ENCODE measurements around the gene ATXN10. TPM values are rescaled to one million over a fixed set of nuclear protein-coding genes. Genes with fewer than 3 reads are reported as not detected.

Gene ATXN10
- total and polyA plus RNA-seq, 10 of the 15 experiments (the other 5 are each of a cell fraction or from before 2014, with no cell fraction given) = 29.2 to 249 (median 146) TPM

DNA sequence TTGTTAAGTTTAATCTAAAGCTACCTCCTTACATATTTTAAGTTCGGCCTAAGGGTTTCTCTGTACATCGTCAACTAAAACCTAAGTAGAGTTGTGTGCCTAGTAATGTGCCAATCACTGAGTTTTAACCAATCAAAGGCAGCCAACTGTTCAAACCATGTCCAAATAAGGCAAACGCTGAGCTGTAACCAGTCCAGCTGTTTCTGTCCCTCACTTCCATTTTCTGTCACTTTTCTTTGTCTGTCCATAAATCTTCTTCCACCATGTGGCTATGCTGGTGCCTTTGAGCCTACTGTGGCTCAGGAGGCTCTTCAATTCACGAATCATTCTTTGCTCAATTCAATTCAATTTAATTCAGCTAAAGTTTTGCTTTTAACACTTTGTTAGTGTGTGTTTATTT, 13.9 kb upstream of the ATXN10 start:
- intact Hi-C loops (cut with micrococcal nuclease; ENCODE audit: unreplicated experiment) = no loop called here
- no peak overlapping the region for H3K27ac ChIP-seq (ENCODE audit: control insufficient read depth, insufficient read depth)
- no peak overlapping the region for H3K4me3 ChIP-seq
- FAIRE-seq = no peak
- WGBS (ENCODE audit: insufficient coverage, insufficient replicate concordance, low lambda C conversion rate, missing lambda C conversion rate) = 50% methylated on average over 4 of the region's 4 CpGs
- no peaks in the 10 kb centered on the region for H3K79me2 ChIP-seq (ENCODE audit: control insufficient read depth, insufficient read depth, low read length)
- ChIA-PET CTCF (no interaction called here), RAD21 (ENCODE audit: unreplicated experiment) (no interaction called here), POLR2A (no interaction called here), SMC1A (ENCODE audit: uncharacterized antibody, unreplicated experiment) (interaction anchor here (1.0 kb wide), 1 partner anchor 205 kb away, joined by 3 read pairs; no protein-coding TSS in a partner anchor)
- H3K4me1 ChIP-seq (ENCODE audit: control insufficient read depth, insufficient read depth, low read length) = no peaks in the 10 kb centered on the region
- no peak for DNase-seq (ENCODE audit: low read depth, low spot score)
- H3K36me3 ChIP-seq (ENCODE audit: control insufficient read depth in 2 of 2, insufficient read depth in 2 of 2, low read length in 1 of 2) = no peaks in the 10 kb centered on the region
- H2AFZ ChIP-seq (ENCODE audit: control insufficient read depth, low read depth, low read length) = no peak overlapping the region
- H3K4me2 ChIP-seq (ENCODE audit: control insufficient read depth, insufficient read depth) = no peak overlapping the region
- no peaks in the 10 kb centered on the region for H4K20me1 ChIP-seq (ENCODE audit: control insufficient read depth, insufficient read depth)
- no peaks in the 10 kb centered on the region for H3K27me3 ChIP-seq (replicated peaks in 1 of 2; ENCODE audit: control insufficient read depth in 2 of 2, insufficient read depth in 2 of 2, low read length in 1 of 2)
- no peak for ATAC-seq
- TF ChIP-seq, protein P1, sequence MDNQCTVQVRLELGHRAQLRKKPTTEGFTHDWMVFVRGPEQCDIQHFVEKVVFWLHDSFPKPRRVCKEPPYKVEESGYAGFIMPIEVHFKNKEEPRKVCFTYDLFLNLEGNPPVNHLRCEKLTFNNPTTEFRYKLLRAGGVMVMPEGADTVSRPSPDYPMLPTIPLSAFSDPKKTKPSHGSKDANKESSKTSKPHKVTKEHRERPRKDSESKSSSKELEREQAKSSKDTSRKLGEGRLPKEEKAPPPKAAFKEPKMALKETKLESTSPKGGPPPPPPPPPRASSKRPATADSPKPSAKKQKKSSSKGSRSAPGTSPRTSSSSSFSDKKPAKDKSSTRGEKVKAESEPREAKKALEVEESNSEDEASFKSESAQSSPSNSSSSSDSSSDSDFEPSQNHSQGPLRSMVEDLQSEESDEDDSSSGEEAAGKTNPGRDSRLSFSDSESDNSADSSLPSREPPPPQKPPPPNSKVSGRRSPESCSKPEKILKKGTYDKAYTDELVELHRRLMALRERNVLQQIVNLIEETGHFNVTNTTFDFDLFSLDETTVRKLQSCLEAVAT (IDR thresholded peaks at IDR 0.05) = no peak
- TF ChIP-seq SRF (IDR thresholded peaks at IDR 0.05; ENCODE audit: low read depth in 2 of 2, low read length in 2 of 2) = peak in 1 of 2 experiments; percentile 70; a peak in 2 of 4 replicates
- no TSS peak for BruUV-seq (replicated peaks)
- no peaks in the 10 kb centered on the region for H3K9me3 ChIP-seq (replicated peaks; ENCODE audit: control insufficient read depth, insufficient read depth, low read length)
- H3K9ac ChIP-seq (ENCODE audit: control insufficient read depth, insufficient read depth, low read length) = no peak overlapping the region
- in situ Hi-C loops (cut with MboI) = no loop called here

DNA sequence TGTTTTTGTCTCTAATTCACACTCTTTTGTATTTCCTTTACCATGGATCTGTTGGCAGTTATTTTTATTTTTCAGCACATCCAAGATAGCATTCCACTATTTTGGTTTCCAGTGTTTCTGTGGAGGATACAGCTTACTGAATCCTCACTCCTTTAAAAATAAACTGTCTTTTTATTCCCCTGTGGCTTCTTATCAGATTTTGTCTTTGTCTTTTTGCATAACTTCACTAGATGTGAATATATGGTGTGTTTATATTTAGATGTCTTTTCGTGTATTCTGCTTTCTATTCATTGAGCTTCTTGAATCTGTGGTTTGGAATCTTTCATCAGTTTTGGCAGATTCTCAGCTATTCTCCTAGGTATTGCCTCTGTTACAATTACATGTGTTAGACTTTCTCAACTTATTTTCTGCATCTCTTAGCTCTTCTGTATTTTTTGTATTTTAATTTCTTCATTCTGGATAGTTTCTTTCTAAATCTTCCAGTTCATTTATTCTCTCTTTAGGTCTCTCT, 7.4 kb upstream of the ATXN10 start:
- Histone ChIP-seq H3K4me1 (ENCODE audit: control insufficient read depth, insufficient read depth, low read length) (no peaks in the 10 kb centered on the region), H3K79me2 (ENCODE audit: control insufficient read depth, insufficient read depth, low read length) (no peaks in the 10 kb centered on the region), H3K9ac (ENCODE audit: control insufficient read depth, insufficient read depth, low read length) (no peak overlapping the region), H2AFZ (ENCODE audit: control insufficient read depth, low read depth, low read length) (no peak overlapping the region), H3K36me3 (ENCODE audit: control insufficient read depth in 2 of 2, insufficient read depth in 2 of 2, low read length in 1 of 2) (no peaks in the 10 kb centered on the region), H3K9me3 (replicated peaks; ENCODE audit: control insufficient read depth, insufficient read depth, low read length) (no peaks in the 10 kb centered on the region), H4K20me1 (ENCODE audit: control insufficient read depth, insufficient read depth) (no peaks in the 10 kb centered on the region), H3K4me3 (no peak overlapping the region), H3K27ac (ENCODE audit: control insufficient read depth, insufficient read depth) (no peak overlapping the region), H3K4me2 (ENCODE audit: control insufficient read depth, insufficient read depth) (no peak overlapping the region), H3K27me3 (replicated peaks in 1 of 2; ENCODE audit: control insufficient read depth in 2 of 2, insufficient read depth in 2 of 2, low read length in 1 of 2) (no peaks in the 10 kb centered on the region)
- BruUV-seq (replicated peaks) = no TSS peak
- intact Hi-C loops (cut with micrococcal nuclease; ENCODE audit: unreplicated experiment) = no loop called here
- no peak for DNase-seq (ENCODE audit: low read depth, low spot score)
- no peak for ATAC-seq
- ChIA-PET RAD21 (ENCODE audit: unreplicated experiment) (interaction anchor here (1.3 kb wide), 1 partner anchor 19 kb away, joined by 3 read pairs; no protein-coding TSS in a partner anchor), CTCF (interaction anchor here (0.9 to 2.2 kb wide), 3 partner anchors 9 to 32 kb away, joined by 3 to 7 read pairs (median 3); no protein-coding TSS in a partner anchor), SMC1A (ENCODE audit: uncharacterized antibody, unreplicated experiment) (no interaction called here), POLR2A (interaction anchor here (0.9 kb wide), 1 partner anchor 106 kb away, joined by 3 read pairs; no protein-coding TSS in a partner anchor)
- no peak for FAIRE-seq
- WGBS (ENCODE audit: insufficient coverage, insufficient replicate concordance, low lambda C conversion rate, missing lambda C conversion rate) = 0% methylated on average over 1 of the region's 1 CpG
- in situ Hi-C loops (cut with MboI) = no loop called here
- TF ChIP-seq SREBF1 (IDR thresholded peaks at IDR 0.05; ENCODE audit: low read length) = no peak
- no peak for TF ChIP-seq MEF2B (IDR thresholded peaks at IDR 0.05; ENCODE audit: partially characterized antibody, poor library complexity, severe bottlenecking)
- TF ChIP-seq POLR2AphosphoS2 (IDR thresholded peaks at IDR 0.05; ENCODE audit: low read depth, low read length) = no peak
- no peak for TF ChIP-seq SUPT20H (IDR thresholded peaks at IDR 0.05; ENCODE audit: borderline replicate concordance, control insufficient read depth, low read depth, low read length)
- TF ChIP-seq E4F1 (IDR thresholded peaks at IDR 0.05; ENCODE audit: borderline replicate concordance, partially characterized antibody) = no peak
- no peak for TF ChIP-seq ASH2L (IDR thresholded peaks at IDR 0.05; ENCODE audit: borderline replicate concordance, low read depth)
- TF ChIP-seq BHLHE40 (IDR thresholded peaks at IDR 0.05; ENCODE audit: borderline replicate concordance in 1 of 2, low read depth in 2 of 2, low read length in 1 of 2) = no peak
- TF ChIP-seq MEF2A (IDR thresholded peaks at IDR 0.05; ENCODE audit: insufficient read depth, low read depth, low read length) = no peak

All from GM12878 (cell line).